HEK293T (cell line): ENCODE measurements around the gene EFCAB7.

Source experiments
- ARNT ChIP-seq: fragments of 450-650 bp; IDR thresholded peaks from 2 replicates; pipeline ENCODE4 v1.6.1; 2017; ENCODE audit warnings: mild to moderate bottlenecking
- BHLHE40 ChIP-seq: fragments of 450-650 bp; IDR thresholded peaks from 2 replicates; pipeline ENCODE4 v1.6.1; 2016; ENCODE audit warnings: mild to moderate bottlenecking, moderate library complexity, borderline replicate concordance
- ELF4 ChIP-seq: fragments of 450-650 bp; IDR thresholded peaks from 2 replicates; pipeline ENCODE4 v1.6.1; 2017; ENCODE audit warnings: antibody characterized with exemption
- SUZ12 ChIP-seq: fragments of 450-650 bp; IDR thresholded peaks from 2 replicates; pipeline ENCODE4 v1.6.1; 2016; ENCODE audit warnings: mild to moderate bottlenecking

- no peak for TF ChIP-seq SUZ12
- TF ChIP-seq ELF4: no peak
- TF ChIP-seq BHLHE40: no peak
- no peak for TF ChIP-seq ARNT
Observed at GRCh38 chr1:63601463-63601862, 78.1 kb downstream of the EFCAB7 start.
